GM12878 (cell line): ENCODE results near the gene AGRN. TPM values are rescaled to one million over a fixed set of nuclear protein-coding genes. Genes with fewer than 3 reads are reported as not detected.

Experiments used
- ATAC-seq: fragments of 200-7000 bp; cut with Tn5 transposase; 3 replicates; pipeline ENCODE4 v1.9.1; 2020; ENCODE audit warnings: mild to moderate bottlenecking, moderate library complexity
- BruUV-seq: library from RNA; stranded (reverse); fragments of 400-500 nt; replicated peaks from 2 replicates; lab custom pipeline; 2021; lab: Mats Ljungman, UMichigan
- CTCF ChIA-PET: fragments of 300-600 bp; sonication (Branson Sonifier 250); formaldehyde crosslinking; extraction: SDS; loops from one replicate; lab custom pipeline; 2021; ENCODE audit warnings: inconsistent platforms; lab: Yijun Ruan, JAX
- POLR2A ChIA-PET: fragments of 350-600 bp; formaldehyde crosslinking; extraction: SDS; loops from one replicate; lab custom pipeline; 2021; ENCODE audit warnings: inconsistent platforms; lab: Charles Lee
- RAD21 ChIA-PET: fragments of 300-600 bp; sonication (Branson Sonifier 250); formaldehyde crosslinking; loops from one replicate; lab custom pipeline; 2023; ENCODE audit warnings: antibody characterized with exemption; ENCODE audit not compliant: unreplicated experiment; lab: Charles Lee
- SMC1A ChIA-PET: fragments of 300-600 bp; sonication (Branson Sonifier 250); formaldehyde crosslinking; loops from one replicate; lab custom pipeline; 2023; ENCODE audit not compliant: unreplicated experiment, uncharacterized antibody; lab: Charles Lee
- DNase-seq: peaks from one replicate; pipeline ENCODE4 v3.0.0-alpha.2; 2011; ENCODE audit warnings: low read depth, low spot score
- FAIRE-seq: peaks from 3 replicates; lab custom pipeline; 2011; peaks lifted over from hg19 to GRCh38; lab: Jason Lieb, UNC
- H2AFZ ChIP-seq: 2 replicates; pipeline ENCODE4 v1.6.0; 2011; ENCODE audit warnings: low read depth, low read length, control low read depth; ENCODE audit not compliant: control insufficient read depth
- H3K27ac ChIP-seq: 2 replicates; pipeline ENCODE4 v1.5.1; 2011; ENCODE audit warnings: control low read depth; ENCODE audit not compliant: control insufficient read depth, insufficient read depth
- H3K27me3 ChIP-seq, 2 experiments: replicated peaks in 1 of 2; 2 replicates each; pipeline versions ENCODE4 v1.6.0 to v1.6.1; 2011; ENCODE audit warnings: low read length in 1 of 2; ENCODE audit not compliant: control insufficient read depth in 2 of 2, insufficient read depth in 2 of 2
- H3K36me3 ChIP-seq, 2 experiments: 2 replicates each; pipeline ENCODE4 v1.5.1; 2011; ENCODE audit warnings: low read length in 1 of 2; ENCODE audit not compliant: control insufficient read depth in 2 of 2, insufficient read depth in 2 of 2
- H3K4me1 ChIP-seq: 2 replicates; pipeline ENCODE4 v1.6.1; 2011; ENCODE audit warnings: mild to moderate bottlenecking, low read length, moderate library complexity, mixed read lengths; ENCODE audit not compliant: control insufficient read depth, insufficient read depth
- H3K4me2 ChIP-seq: 2 replicates; pipeline ENCODE4 v1.6.0; 2011; ENCODE audit warnings: control low read depth; ENCODE audit not compliant: control insufficient read depth, insufficient read depth
- H3K4me3 ChIP-seq: fragments of 200-600 bp; sonication (generic); 2 replicates; pipeline ENCODE4 v1.5.1; 2016
- H3K79me2 ChIP-seq: 2 replicates; pipeline ENCODE4 v1.6.0; 2011; ENCODE audit warnings: low read length; ENCODE audit not compliant: control insufficient read depth, insufficient read depth
- H3K9ac ChIP-seq: 2 replicates; pipeline ENCODE4 v1.8.0; 2011; ENCODE audit warnings: low read length, control low read depth, mixed read lengths; ENCODE audit not compliant: control insufficient read depth, insufficient read depth
- H3K9me3 ChIP-seq: replicated peaks from 3 replicates; pipeline ENCODE4 v1.5.1; 2011; ENCODE audit warnings: mild to moderate bottlenecking, low read length; ENCODE audit not compliant: control insufficient read depth, insufficient read depth
- H4K20me1 ChIP-seq: 2 replicates; pipeline ENCODE4 v1.6.0; 2011; ENCODE audit not compliant: control insufficient read depth, insufficient read depth
- ATF3 ChIP-seq: IDR thresholded peaks from 2 replicates; pipeline ENCODE4 v1.6.1; 2011; ENCODE audit warnings: low read depth, mild to moderate bottlenecking, low read length, moderate library complexity, borderline replicate concordance; ENCODE audit errors: extremely low read depth
- ATF7 ChIP-seq: fragments of 450-650 bp; IDR thresholded peaks from 2 replicates; pipeline ENCODE4 v1.6.1; 2016; ENCODE audit warnings: low read depth, mild to moderate bottlenecking
- BACH1 ChIP-seq: fragments of 450-650 bp; IDR thresholded peaks from 2 replicates; pipeline ENCODE4 v1.6.1; 2017; ENCODE audit warnings: mild to moderate bottlenecking, borderline replicate concordance
- BRCA1 ChIP-seq: IDR thresholded peaks from 2 replicates; pipeline ENCODE4 v1.6.1; 2011; ENCODE audit warnings: low read depth, low read length, improper control_type of control experiment
- CHD1 ChIP-seq: IDR thresholded peaks from 2 replicates; pipeline ENCODE4 v1.6.1; 2012; ENCODE audit warnings: low read depth, low read length, improper control_type of control experiment
- ETV6 ChIP-seq, 2 experiments: fragments of 450-650 bp in 1 of 2; IDR thresholded peaks in 1 of 2; conservative IDR thresholded peaks in 1 of 2; 2 replicates each; pipeline ENCODE4 v1.6.1; 2014; ENCODE audit warnings: antibody characterized with exemption in 1 of 2, borderline replicate concordance in 1 of 2, low read depth in 1 of 2, mild to moderate bottlenecking in 1 of 2, moderate library complexity in 1 of 2
- EZH2 ChIP-seq: IDR thresholded peaks from 2 replicates; pipeline ENCODE4 v1.6.1; 2012; ENCODE audit warnings: low read depth, mild to moderate bottlenecking, control low read depth, inconsistent platforms, low read length, borderline replicate concordance; ENCODE audit not compliant: control insufficient read depth
- JUND ChIP-seq: IDR thresholded peaks from 2 replicates; pipeline ENCODE4 v1.6.1; 2012; ENCODE audit warnings: low read depth, mild to moderate bottlenecking, low read length, improper control_type of control experiment, moderate library complexity
- KLF5 ChIP-seq: fragments of 450-650 bp; IDR thresholded peaks from 2 replicates; pipeline ENCODE4 v1.6.1; 2014; ENCODE audit warnings: mild to moderate bottlenecking; ENCODE audit not compliant: partially characterized antibody
- NFYB ChIP-seq: IDR thresholded peaks from 2 replicates; pipeline ENCODE4 v1.6.1; 2011; ENCODE audit warnings: low read depth, mild to moderate bottlenecking, low read length, improper control_type of control experiment, moderate library complexity; ENCODE audit not compliant: insufficient read depth
- NRF1 ChIP-seq: conservative IDR thresholded peaks from 2 replicates; pipeline ENCODE4 v1.6.1; 2011; ENCODE audit warnings: mild to moderate bottlenecking, low read depth, low read length, improper control_type of control experiment
- POLR2A ChIP-seq: IDR thresholded peaks from 2 replicates; pipeline ENCODE4 v1.6.1; 2011; ENCODE audit warnings: low read depth, mild to moderate bottlenecking, low read length
- POLR2AphosphoS5 ChIP-seq: IDR thresholded peaks from 2 replicates; pipeline ENCODE4 v1.6.1; 2011; ENCODE audit warnings: mild to moderate bottlenecking, low read length, inconsistent platforms
- REST ChIP-seq: IDR thresholded peaks from 2 replicates; pipeline ENCODE4 v1.6.1; 2012; ENCODE audit warnings: mild to moderate bottlenecking, low read depth, low read length
- SUPT20H ChIP-seq: IDR thresholded peaks from 2 replicates; pipeline ENCODE4 v1.6.1; 2011; ENCODE audit warnings: low read depth, mild to moderate bottlenecking, low read length, moderate library complexity, borderline replicate concordance; ENCODE audit not compliant: control insufficient read depth
- ZNF217 ChIP-seq: fragments of 450-650 bp; IDR thresholded peaks from 2 replicates; pipeline ENCODE4 v1.6.1; 2017; ENCODE audit warnings: antibody characterized with exemption, mild to moderate bottlenecking
- ZNF384 ChIP-seq: IDR thresholded peaks from 2 replicates; pipeline ENCODE4 v1.6.1; 2012; ENCODE audit warnings: low read depth, mild to moderate bottlenecking, low read length, improper control_type of control experiment, borderline replicate concordance
- WGBS: methylation state at CpG from one replicate; pipeline ENCODE4 v1.1.6; 2016; ENCODE audit warnings: low lambda C conversion rate; ENCODE audit not compliant: insufficient replicate concordance, insufficient coverage; ENCODE audit errors: missing lambda C conversion rate; 5-methylcytosine and 5-hydroxymethylcytosine counted together
- in situ Hi-C: fragments of 300-500 bp; cut with MboI; formaldehyde crosslinking; loops from 9 replicates; pipeline ENCODE4 v1.14.3; 2018; ENCODE audit warnings: mixed read lengths
- intact Hi-C: fragments of 100-400 bp; cut with micrococcal nuclease; formaldehyde crosslinking; loops from one replicate; pipeline ENCODE4 v1.14.2; 2022; ENCODE audit not compliant: unreplicated experiment
- polyA plus RNA-seq, 11 experiments: library from polyadenylated mRNA; depleted of rRNA in 4 of 11; unstranded in 6 of 11; stranded (reverse) in 5 of 11; fragments of >200 nt; fragmentation: Nextera tagmentation in 4 of 11; fragmentation: Illumina TruSeq in 1 of 11; extraction: Ambion mirVana in 4 of 11; extraction: Trizol in 1 of 11; gene quantifications; 1 replicate in 1 of 11; 2 replicates in 10 of 11; pipeline versions ENCODE4 v1.2.1 to v1.2.3, GENCODE V29; 2011 to 2016; ENCODE audit warnings: inconsistent platforms in 2 of 11, missing spikeins in 2 of 11, low read depth in 1 of 11
- total RNA-seq, 4 experiments: library from RNA; depleted of rRNA in 3 of 4; stranded (reverse); fragments of >200 nt in 3 of 4; fragmentation: Illumina TruSeq in 1 of 4; extraction: Trizol in 1 of 4; gene quantifications; 2 replicates each; pipeline versions ENCODE4 v1.2.1 to v1.2.3, GENCODE V29; 2013 to 2021

Gene AGRN
- total and polyA plus RNA-seq, 10 of the 15 experiments (the other 5 are each of a cell fraction or from before 2014, with no cell fraction given) = 0.02 to 41.8 (median 4.1) TPM

DNA sequence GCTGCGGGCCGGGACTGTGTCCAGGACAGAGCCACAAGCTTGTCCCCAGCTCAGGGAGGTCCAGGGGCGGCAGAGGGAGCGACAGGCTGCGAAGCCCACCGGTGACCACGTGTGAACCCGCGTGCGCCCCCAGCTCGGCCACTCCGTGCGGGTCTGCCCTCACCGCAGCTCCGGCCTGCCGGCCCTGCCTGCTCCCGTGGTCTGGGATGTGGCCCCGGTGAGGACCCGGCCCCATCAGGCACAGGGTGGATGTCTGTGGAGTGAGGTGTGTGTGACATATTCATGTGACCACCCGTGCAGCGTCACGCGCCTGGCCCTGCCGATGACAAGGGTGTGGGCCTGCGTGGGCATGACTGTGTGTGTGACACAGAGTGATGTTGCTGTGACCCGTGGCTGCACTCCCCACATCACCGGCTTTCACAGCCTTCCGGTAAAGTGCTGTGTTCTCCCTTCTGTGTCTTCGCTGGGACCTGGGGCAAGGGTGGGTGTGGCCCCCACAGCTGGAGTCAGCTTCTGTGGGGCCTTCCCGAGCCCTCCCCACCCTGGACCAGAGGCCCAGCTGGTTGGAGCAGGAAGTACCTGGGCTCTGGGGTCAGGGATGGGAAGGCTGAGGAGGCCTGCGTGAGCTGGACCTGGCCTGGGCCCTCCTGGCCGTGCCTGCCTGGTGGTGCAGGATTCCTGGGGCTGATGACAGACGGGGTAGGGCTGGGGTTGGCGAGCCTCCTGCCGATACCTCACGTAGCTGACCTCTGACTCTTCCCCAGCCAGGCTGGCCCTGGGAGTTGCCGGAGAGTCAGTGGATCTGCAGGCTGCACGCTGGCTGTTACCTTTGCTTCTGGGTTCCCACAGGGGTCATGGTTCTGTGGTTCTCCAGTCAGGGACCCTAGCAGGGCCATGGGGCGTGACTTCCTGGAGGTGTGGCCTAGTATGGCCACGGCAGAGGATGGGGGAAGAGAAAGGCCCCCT is 50.1 kb downstream of the AGRN start:
- 38% methylated on average over 38 of the region's 40 CpGs for WGBS
- FAIRE-seq (no peak), ATAC-seq (peak; percentile 17), DNase-seq (no peak)
- BruUV-seq = no TSS peak
- H3K9me3 ChIP-seq = no peaks in the 10 kb centered on the region
- H2AFZ ChIP-seq = peak overlapping the region; percentile 44
- peak overlapping the region; percentile 69 for H3K4me2 ChIP-seq
- in situ Hi-C loops = no loop called here
- H3K4me3 ChIP-seq = peak overlapping the region; percentile 66; the same call in 1 of the 2 replicates
- SMC1A ChIA-PET = interaction anchor here (1.3 kb wide), 1 partner anchor 180 kb away, joined by 3 read pairs; no protein-coding TSS in a partner anchor
- RAD21 ChIA-PET = interaction anchor here (0.6 to 1.1 kb wide), 2 partner anchors 37 to 86 kb away, joined by 3 read pairs; no protein-coding TSS in a partner anchor
- H3K4me1 ChIP-seq = peaks cover 15% of the 10 kb centered on the region
- intact Hi-C loops = loop anchor here (10.0 kb wide), 1 partner anchor 165 kb away; no protein-coding TSS in a partner anchor
- H3K27me3 ChIP-seq = no peaks in the 10 kb centered on the region; a peak in 1 of 4 replicates
- no peaks in the 10 kb centered on the region for H3K79me2 ChIP-seq
- POLR2A ChIA-PET = interaction anchor here (1.0 to 1.4 kb wide), 2 partner anchors 30 to 204 kb away, joined by 3 to 4 read pairs; partner anchors contain the start of gene UBE2J2
- H3K36me3 ChIP-seq = no peaks in the 10 kb centered on the region
- H4K20me1 ChIP-seq = no peaks in the 10 kb centered on the region
- no peak overlapping the region for H3K9ac ChIP-seq
- CTCF ChIA-PET = interaction anchor here (0.5 kb wide), 1 partner anchor 94 kb away, joined by 3 read pairs; no protein-coding TSS in a partner anchor
- H3K27ac ChIP-seq = no peak overlapping the region
- TF ChIP-seq BACH1 = 0 out of 2 replicates have a peak, but pooled peaks have one; percentile 15
- no peak for TF ChIP-seq BRCA1
- TF ChIP-seq NRF1 = no peak
- no peak for TF ChIP-seq EZH2
- no peak for TF ChIP-seq REST
- TF ChIP-seq ZNF217 = no peak
- TF ChIP-seq ETV6 (conservative IDR thresholded peaks at IDR 0.05 in 1 of 2, IDR thresholded peaks at IDR 0.05 in 1 of 2; ENCODE audit: borderline replicate concordance in 1 of 2, low read depth in 1 of 2) = no peak
- no peak for TF ChIP-seq CHD1
- no peak for TF ChIP-seq POLR2AphosphoS5
- TF ChIP-seq ZNF384 = no peak
- TF ChIP-seq ATF3 = no peak
- TF ChIP-seq NFYB = no peak
- no peak; the same call in 1 of the 2 replicates for TF ChIP-seq POLR2A
- TF ChIP-seq JUND = no peak
- no peak for TF ChIP-seq ATF7
- no peak for TF ChIP-seq SUPT20H
- TF ChIP-seq KLF5 = no peak
